Neural progenitor cell (in vitro differentiated cells): ENCODE measurements around the gene ABCD3.

Source experiments
- EZH2phosphoT487 ChIP-seq: fragments of 200-600 bp; sonication (generic); IDR thresholded peaks from 2 replicates; pipeline ENCODE4 v1.6.1; 2017; ENCODE audit warnings: antibody characterized with exemption
- TF ChIP-seq, protein P1 (sequence below): fragments of 200-600 bp; sonication (generic); IDR thresholded peaks from 2 replicates; pipeline ENCODE4 v1.5.1; 2017; ENCODE audit warnings: antibody characterized with exemption, mild to moderate bottlenecking

DNA sequence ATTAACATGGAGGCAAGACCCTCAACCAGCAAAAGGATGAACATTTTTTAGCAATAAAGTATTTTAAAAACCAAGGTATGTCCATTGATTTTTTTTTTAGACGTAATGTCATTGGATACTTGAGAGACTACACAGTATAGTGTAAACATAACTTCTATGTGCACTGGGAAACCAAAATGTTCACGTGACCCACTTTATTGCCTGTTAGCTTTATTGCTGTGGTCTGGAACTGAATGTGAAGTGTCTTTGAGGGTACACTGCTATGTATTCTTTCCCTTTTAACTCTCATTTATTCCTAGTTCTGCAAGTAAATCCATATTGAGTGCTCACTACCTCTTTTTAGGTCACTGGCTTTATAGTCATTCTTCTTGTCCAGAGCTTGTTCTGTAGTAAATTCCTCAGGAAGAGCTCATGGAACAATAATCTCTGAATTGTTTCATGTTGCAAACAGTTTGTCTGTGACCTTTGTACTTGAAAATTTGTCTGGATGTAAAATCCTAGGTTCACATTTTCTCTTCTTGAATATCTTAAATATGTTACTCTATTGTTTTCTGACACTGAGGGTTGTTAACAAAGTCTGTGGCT, 20.6 kb downstream of the ABCD3 start:
- TF ChIP-seq, protein P1, sequence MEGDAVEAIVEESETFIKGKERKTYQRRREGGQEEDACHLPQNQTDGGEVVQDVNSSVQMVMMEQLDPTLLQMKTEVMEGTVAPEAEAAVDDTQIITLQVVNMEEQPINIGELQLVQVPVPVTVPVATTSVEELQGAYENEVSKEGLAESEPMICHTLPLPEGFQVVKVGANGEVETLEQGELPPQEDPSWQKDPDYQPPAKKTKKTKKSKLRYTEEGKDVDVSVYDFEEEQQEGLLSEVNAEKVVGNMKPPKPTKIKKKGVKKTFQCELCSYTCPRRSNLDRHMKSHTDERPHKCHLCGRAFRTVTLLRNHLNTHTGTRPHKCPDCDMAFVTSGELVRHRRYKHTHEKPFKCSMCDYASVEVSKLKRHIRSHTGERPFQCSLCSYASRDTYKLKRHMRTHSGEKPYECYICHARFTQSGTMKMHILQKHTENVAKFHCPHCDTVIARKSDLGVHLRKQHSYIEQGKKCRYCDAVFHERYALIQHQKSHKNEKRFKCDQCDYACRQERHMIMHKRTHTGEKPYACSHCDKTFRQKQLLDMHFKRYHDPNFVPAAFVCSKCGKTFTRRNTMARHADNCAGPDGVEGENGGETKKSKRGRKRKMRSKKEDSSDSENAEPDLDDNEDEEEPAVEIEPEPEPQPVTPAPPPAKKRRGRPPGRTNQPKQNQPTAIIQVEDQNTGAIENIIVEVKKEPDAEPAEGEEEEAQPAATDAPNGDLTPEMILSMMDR = no peak
- TF ChIP-seq EZH2phosphoT487 = no peak
